ENCODE measurements around the gene GSTM1.
"Not testable (repeated sequence)": the region's sequence is repeated elsewhere in the genome, so short reads cannot be mapped to it uniquely, and the experiment has no call there.

- not testable (repeated sequence) for TF ChIP-seq CTCF (IDR thresholded peaks at IDR 0.05); EZH2 (IDR thresholded peaks at IDR 0.05; ENCODE audit: borderline replicate concordance, insufficient read depth, low read depth, low read length, poor library complexity, severe bottlenecking)
These were observed 10.8 kb upstream of the GSTM1 start for GRCh38 chr1:109676683-109677381.
